Fibroblast of pulmonary artery (primary cell): ENCODE results near the gene FAM199X.

Experiments
- DNase-seq: peaks from one replicate; pipeline ENCODE4 v3.0.0-alpha.2; 2010; ENCODE audit warnings: low read depth
- H3K4me3 ChIP-seq: replicated peaks from 2 replicates; pipeline ENCODE4 v1.5.1; 2011; ENCODE audit warnings: low read depth, mild to moderate bottlenecking, control low read depth, low read length, moderate library complexity
- TF ChIP-seq, protein P1 (sequence below): IDR thresholded peaks from 2 replicates; pipeline ENCODE4 v1.5.1; 2011; ENCODE audit warnings: mild to moderate bottlenecking, control low read depth, low read length, inconsistent platforms; ENCODE audit errors: missing control alignments

The FAM199X gene

DNA sequence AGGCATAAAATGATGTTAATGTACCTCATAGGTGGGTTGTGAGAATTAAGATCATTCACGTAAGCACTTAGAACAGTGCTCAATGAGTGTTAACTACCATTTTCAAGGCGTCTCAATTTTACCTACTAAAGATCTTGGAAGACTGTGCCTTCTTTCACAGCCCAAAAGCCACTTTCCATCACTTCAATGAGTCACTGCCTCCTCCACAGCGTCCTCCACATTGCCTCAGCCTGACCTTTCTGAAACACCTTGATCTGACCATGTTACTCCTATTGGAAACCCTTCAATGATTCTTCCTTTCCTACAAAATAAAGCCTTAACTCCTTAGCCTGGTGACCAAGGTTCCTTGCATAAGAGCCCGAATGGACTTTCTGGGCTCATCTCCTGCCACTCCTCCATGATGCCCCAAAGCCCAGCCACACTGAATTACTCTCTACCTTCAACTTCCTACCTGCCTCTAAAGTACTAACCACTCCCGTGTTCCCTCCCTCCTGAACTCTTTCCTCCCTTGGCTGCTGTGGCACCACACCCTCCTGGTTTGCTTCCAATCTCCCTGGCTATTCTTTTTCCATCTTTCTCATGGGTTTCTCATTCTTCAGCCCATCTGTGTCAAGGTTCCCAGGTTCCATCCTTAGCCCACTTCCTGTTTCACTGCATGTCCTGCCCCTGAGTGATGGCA is 31.5 kb upstream of the FAM199X start:
- DNase-seq, result no peak
- no peak overlapping the region for H3K4me3 ChIP-seq
- TF ChIP-seq, protein P1, sequence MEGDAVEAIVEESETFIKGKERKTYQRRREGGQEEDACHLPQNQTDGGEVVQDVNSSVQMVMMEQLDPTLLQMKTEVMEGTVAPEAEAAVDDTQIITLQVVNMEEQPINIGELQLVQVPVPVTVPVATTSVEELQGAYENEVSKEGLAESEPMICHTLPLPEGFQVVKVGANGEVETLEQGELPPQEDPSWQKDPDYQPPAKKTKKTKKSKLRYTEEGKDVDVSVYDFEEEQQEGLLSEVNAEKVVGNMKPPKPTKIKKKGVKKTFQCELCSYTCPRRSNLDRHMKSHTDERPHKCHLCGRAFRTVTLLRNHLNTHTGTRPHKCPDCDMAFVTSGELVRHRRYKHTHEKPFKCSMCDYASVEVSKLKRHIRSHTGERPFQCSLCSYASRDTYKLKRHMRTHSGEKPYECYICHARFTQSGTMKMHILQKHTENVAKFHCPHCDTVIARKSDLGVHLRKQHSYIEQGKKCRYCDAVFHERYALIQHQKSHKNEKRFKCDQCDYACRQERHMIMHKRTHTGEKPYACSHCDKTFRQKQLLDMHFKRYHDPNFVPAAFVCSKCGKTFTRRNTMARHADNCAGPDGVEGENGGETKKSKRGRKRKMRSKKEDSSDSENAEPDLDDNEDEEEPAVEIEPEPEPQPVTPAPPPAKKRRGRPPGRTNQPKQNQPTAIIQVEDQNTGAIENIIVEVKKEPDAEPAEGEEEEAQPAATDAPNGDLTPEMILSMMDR, result no peak

DNA sequence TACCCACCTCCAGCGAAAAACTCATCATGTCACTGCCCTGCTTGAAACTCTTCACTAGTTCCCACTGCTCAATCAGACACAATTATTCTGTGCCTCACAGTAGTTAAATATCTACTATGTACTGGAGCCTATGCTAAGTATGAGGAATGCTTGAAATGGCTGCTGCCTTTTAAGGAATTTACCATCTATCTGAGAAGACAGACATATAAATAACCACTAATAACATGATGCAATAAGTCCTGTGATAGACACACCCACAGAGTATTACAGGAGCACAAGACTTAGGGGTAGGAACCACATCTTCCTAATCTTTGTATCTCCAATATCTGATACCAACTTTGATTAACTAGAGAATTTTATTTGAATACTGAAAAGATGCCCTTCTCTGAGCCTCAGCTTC is 30.6 kb upstream of the FAM199X start:
- TF ChIP-seq, protein P1, result no peak
- no peak for DNase-seq
- H3K4me3 ChIP-seq, result no peak overlapping the region

DNA sequence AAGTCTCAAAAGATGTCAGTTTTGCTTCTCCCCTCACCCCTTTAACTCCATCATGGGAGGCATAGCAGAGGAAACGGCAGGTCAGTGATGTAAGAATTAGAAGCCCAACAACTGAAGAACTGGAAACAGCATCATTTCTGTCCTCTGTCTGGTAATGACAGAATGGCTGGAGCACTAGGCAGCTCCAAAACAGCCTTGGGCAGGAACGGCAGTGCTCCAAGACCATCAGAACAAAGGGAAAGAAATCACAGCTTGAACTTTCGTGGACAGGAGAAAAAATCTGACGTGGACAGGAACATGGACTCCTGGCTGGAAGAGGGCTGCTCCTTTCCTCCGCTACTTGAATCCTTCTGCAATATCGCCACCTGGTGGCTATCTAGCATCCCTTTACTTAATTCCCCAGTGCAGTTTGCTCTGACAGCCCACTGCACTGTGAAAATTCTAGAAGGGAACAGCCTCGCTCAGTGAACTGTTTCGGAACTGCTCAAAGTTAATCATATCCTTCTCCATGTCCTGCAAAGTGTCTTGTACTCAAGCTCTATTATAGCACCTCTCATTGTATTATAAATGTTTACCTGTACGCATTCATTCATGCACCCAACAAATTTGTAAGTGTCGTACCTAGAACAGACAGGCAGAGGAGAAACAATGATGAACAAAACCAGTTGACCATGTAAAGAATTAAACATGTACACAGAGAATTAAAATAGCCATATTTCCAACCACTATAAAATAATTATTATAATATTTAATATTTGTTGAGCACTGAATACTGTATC is 29.8 kb upstream of the FAM199X start:
- TF ChIP-seq, protein P1, result peak; percentile 60
- peak overlapping the region; percentile 54 for H3K4me3 ChIP-seq
- peak; percentile 93 for DNase-seq

DNA sequence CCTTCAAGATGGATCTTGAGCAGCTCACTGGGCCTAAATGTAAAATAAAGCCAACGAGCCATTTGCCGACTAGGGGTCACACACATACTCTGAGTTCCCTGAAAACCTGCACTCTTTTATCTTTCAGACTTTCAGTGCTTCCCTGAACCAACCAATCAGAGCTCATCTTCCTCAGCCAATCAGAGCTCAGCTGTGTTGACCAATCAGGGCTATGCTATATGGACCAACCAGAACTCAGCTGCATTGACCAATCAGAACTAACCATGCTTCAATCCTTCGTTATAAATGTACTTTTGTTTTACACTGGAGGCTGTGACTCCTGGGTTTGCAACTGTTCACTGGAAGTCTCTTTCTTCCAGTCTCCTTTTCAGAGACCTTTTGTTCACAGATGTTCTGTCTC is 28.8 kb upstream of the FAM199X start:
- TF ChIP-seq, protein P1, result no peak
- no peak overlapping the region for H3K4me3 ChIP-seq
- DNase-seq, result peak; percentile 24

DNA sequence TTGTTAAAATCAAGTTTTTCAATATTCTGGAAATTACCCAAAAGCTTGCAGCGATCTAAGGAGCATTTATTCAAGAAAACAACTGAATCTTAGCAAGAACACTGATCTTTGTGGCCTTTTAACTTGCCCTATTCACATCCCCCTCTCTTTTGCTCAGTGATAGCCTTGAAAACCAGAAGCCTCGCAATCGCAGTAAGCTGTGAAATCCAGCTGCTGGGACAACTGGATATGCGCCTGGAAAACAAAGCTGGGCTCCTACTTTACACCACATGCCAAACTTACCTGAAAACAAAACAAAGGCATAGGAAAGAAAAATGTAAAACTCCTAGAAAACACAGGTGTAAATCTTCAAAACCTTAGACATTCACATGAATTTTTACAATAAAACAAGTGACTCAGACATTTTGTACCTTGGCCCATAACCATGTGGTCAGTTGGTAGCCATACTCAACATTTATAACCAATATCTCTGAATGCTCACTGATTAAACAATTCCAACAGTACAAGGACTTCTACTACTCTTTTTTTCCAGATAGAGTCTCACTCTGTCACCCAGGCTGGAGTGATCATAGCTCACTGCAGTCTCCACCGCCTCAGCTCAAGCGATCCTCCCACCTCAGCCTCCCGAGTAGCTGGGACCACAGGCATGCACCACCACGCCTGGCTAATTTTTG is 25.0 kb upstream of the FAM199X start:
- H3K4me3 ChIP-seq, result no peak overlapping the region
- TF ChIP-seq, protein P1, result no peak
- DNase-seq, result no peak

DNA sequence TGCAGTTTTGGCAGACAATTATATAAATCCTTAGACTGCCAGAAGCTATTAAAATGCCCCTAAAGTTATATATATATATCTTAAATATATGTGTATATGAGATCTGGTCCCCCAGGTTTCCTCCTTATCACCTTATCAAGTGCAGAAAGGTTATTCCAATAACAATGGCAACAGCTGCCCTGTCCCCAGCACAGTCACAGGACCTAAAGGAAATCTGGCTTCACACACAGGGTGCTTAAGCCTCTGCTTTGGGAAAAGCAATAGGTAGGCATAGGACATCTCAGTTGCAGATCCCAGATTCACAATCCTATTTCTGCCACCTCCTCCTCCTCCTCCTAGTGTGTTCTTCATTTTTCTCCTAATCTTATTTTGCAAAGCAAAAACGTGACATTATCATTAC is 15.2 kb upstream of the FAM199X start:
- TF ChIP-seq, protein P1, result no peak
- H3K4me3 ChIP-seq, result no peak overlapping the region
- DNase-seq, result no peak
